MM.1S (cell line): Measurements from ENCODE around the gene ADAMTSL2.

Experiments
- DNase-seq: peaks from one replicate; pipeline ENCODE4 v3.0.0-alpha.2; 2015
- H2AFZ ChIP-seq: fragments of 300-600 bp; sonication (generic); 2 replicates; pipeline ENCODE4 v1.6.0; 2016; ENCODE audit warnings: antibody characterized with exemption, low read length
- H3F3A ChIP-seq: fragments of 300-600 bp; sonication (generic); 2 replicates; pipeline ENCODE4 v1.6.1; 2016; ENCODE audit warnings: mild to moderate bottlenecking, antibody characterized with exemption, low read length, moderate library complexity, mixed read lengths; ENCODE audit not compliant: insufficient read depth
- H3K27ac ChIP-seq: fragments of 300-600 bp; sonication (generic); 2 replicates; pipeline ENCODE4 v1.5.1; 2016; ENCODE audit warnings: mild to moderate bottlenecking, low read length
- H3K27me3 ChIP-seq: fragments of 300-600 bp; sonication (generic); replicated peaks from 2 replicates; pipeline ENCODE4 v1.6.0; 2016; ENCODE audit warnings: low read length; ENCODE audit not compliant: insufficient read depth
- H3K36me3 ChIP-seq: fragments of 300-600 bp; sonication (generic); replicated peaks from 2 replicates; pipeline ENCODE4 v1.6.1; 2016; ENCODE audit warnings: mild to moderate bottlenecking, low read length, mixed read lengths; ENCODE audit not compliant: insufficient read depth
- H3K4me1 ChIP-seq: fragments of 300-600 bp; sonication (generic); 2 replicates; pipeline ENCODE4 v1.6.1; 2016; ENCODE audit warnings: low read length, mixed read lengths
- H3K4me2 ChIP-seq: fragments of 300-600 bp; sonication (generic); 2 replicates; pipeline ENCODE4 v1.6.0; 2016; ENCODE audit warnings: low read depth, low read length
- H3K4me3 ChIP-seq: fragments of 300-600 bp; sonication (generic); 2 replicates; pipeline ENCODE4 v1.5.1; 2016; ENCODE audit warnings: low read length, mixed read lengths
- H3K79me2 ChIP-seq: fragments of 300-600 bp; sonication (generic); 2 replicates; pipeline ENCODE4 v1.6.1; 2016; ENCODE audit warnings: mixed run types, low read length, mixed read lengths
- H3K9ac ChIP-seq: fragments of 300-600 bp; sonication (generic); 2 replicates; pipeline ENCODE4 v1.6.1; 2016; ENCODE audit warnings: low read length, mixed read lengths
- H3K9me2 ChIP-seq: fragments of 300-600 bp; sonication (generic); replicated peaks from 2 replicates; pipeline ENCODE4 v1.6.1; 2016; ENCODE audit warnings: mild to moderate bottlenecking, low read length, mixed read lengths; ENCODE audit not compliant: insufficient read depth
- H3K9me3 ChIP-seq: fragments of 300-600 bp; sonication (generic); replicated peaks from 2 replicates; pipeline ENCODE4 v1.6.1; 2016; ENCODE audit warnings: mild to moderate bottlenecking, low read length, mixed read lengths; ENCODE audit not compliant: insufficient read depth
- H4K20me1 ChIP-seq: fragments of 300-600 bp; sonication (generic); 2 replicates; pipeline ENCODE4 v1.6.1; 2016; ENCODE audit warnings: mild to moderate bottlenecking, low read length, moderate library complexity, mixed read lengths; ENCODE audit not compliant: insufficient read depth
- CTCF ChIP-seq: fragments of 300-600 bp; sonication (generic); IDR thresholded peaks from 2 replicates; pipeline ENCODE4 v1.5.1; 2016; ENCODE audit warnings: antibody characterized with exemption, low read length, mixed read lengths
- EZH2 ChIP-seq: fragments of 300-600 bp; sonication (generic); optimal IDR thresholded peaks from 2 replicates; pipeline ENCODE3; 2017; ENCODE audit warnings: low read depth, mild to moderate bottlenecking, antibody characterized with exemption, low read length, mixed read lengths
- EZH2phosphoT487 ChIP-seq: fragments of 300-600 bp; sonication (generic); IDR thresholded peaks from 2 replicates; pipeline ENCODE4 v1.6.1; 2018; ENCODE audit warnings: antibody characterized with exemption, low read length

The ADAMTSL2 gene

GRCh38 chr9:133609311-133610098 lies 75.0 kb downstream of the ADAMTSL2 start, which contains the start of gene FAM163B:
TSS of gene FAM163B (minus strand) at chr9:133609389. CDS start at chr9:133580223, 29,166 bp downstream.
- TF ChIP-seq EZH2phosphoT487 (no peak), CTCF (no peak), EZH2 (no peak)
- no peak for DNase-seq
- H3K4me3 ChIP-seq: no peak within 1 kb of the TSS
- no peaks in the 10 kb centered on the region for H3K36me3 ChIP-seq
- no peaks in the 10 kb centered on the region for H3K4me1 ChIP-seq
- no peaks in the 10 kb centered on the region for H3K9me2 ChIP-seq
- no peak within 1 kb of the TSS for H3K4me2 ChIP-seq
- no peaks in the 10 kb centered on the region for H3K79me2 ChIP-seq
- no peaks in the 10 kb centered on the region for H3F3A ChIP-seq
- H2AFZ ChIP-seq: no peak within 1 kb of the TSS
- no peaks in the 10 kb centered on the region for H4K20me1 ChIP-seq
- H3K27me3 ChIP-seq: peaks cover 90% of the 10 kb centered on the region
- no peaks in the 10 kb centered on the region for H3K9me3 ChIP-seq
- H3K27ac ChIP-seq: no peak within 1 kb of the TSS
- H3K9ac ChIP-seq: no peak within 1 kb of the TSS

- Histone ChIP-seq H3K27ac (no peak overlapping the region), H3K9ac (no peak overlapping the region), H2AFZ (no peak overlapping the region), H3K4me3 (no peak overlapping the region), H3K9me2 (no peaks in the 10 kb centered on the region), H3F3A (no peaks in the 10 kb centered on the region), H4K20me1 (no peaks in the 10 kb centered on the region), H3K4me2 (no peak overlapping the region), H3K9me3 (no peaks in the 10 kb centered on the region), H3K36me3 (no peaks in the 10 kb centered on the region), H3K4me1 (no peaks in the 10 kb centered on the region), H3K79me2 (no peaks in the 10 kb centered on the region), H3K27me3 (peaks cover 90% of the 10 kb centered on the region)
- DNase-seq: no peak
- TF ChIP-seq EZH2 (no peak), CTCF (no peak), EZH2phosphoT487 (no peak)
These were observed 76.3 kb downstream of the ADAMTSL2 start for GRCh38 chr9:133610845-133611244.

- no peaks in the 10 kb centered on the region for H3K4me1 ChIP-seq
- TF ChIP-seq EZH2 (no peak), EZH2phosphoT487 (no peak), CTCF (no peak)
- no peak for DNase-seq
- no peak overlapping the region for H3K4me2 ChIP-seq
- H4K20me1 ChIP-seq: no peaks in the 10 kb centered on the region
- H3F3A ChIP-seq: no peaks in the 10 kb centered on the region
- no peaks in the 10 kb centered on the region for H3K36me3 ChIP-seq
- H3K79me2 ChIP-seq: no peaks in the 10 kb centered on the region
- H2AFZ ChIP-seq: no peak overlapping the region
- H3K9ac ChIP-seq: no peak overlapping the region
- H3K27me3 ChIP-seq: peaks cover 89% of the 10 kb centered on the region
- no peak overlapping the region for H3K27ac ChIP-seq
- no peaks in the 10 kb centered on the region for H3K9me3 ChIP-seq
- H3K4me3 ChIP-seq: no peak overlapping the region
- H3K9me2 ChIP-seq: no peaks in the 10 kb centered on the region
These were observed 77.5 kb downstream of the ADAMTSL2 start for GRCh38 chr9:133612051-133612450.
